GM06990 (cell line): ENCODE results near the gene PITPNM2.

Experiments used
- DNase-seq: peaks from one replicate; pipeline ENCODE4 v3.0.0-alpha.2; 2011; ENCODE audit not compliant: insufficient read length; ENCODE audit errors: extremely low read depth
- H3K27me3 ChIP-seq: replicated peaks from 2 replicates; pipeline ENCODE4 v1.6.0; 2011; ENCODE audit warnings: low read length; ENCODE audit not compliant: control insufficient read depth, insufficient read depth
- H3K36me3 ChIP-seq: 2 replicates; pipeline ENCODE4 v1.5.1; 2011; ENCODE audit warnings: low read length; ENCODE audit not compliant: control insufficient read depth, insufficient read depth
- H3K4me3 ChIP-seq: replicated peaks from 2 replicates; pipeline ENCODE4 v1.5.1; 2011; ENCODE audit warnings: low read depth, mild to moderate bottlenecking, control low read depth, low read length
- CTCF ChIP-seq: IDR thresholded peaks from 2 replicates; pipeline ENCODE4 v1.5.1; 2011; ENCODE audit warnings: low read length, control low read depth, mild to moderate bottlenecking, inconsistent platforms; ENCODE audit not compliant: insufficient read depth, poor library complexity, severe bottlenecking

PITPNM2 gene

GRCh38 chr12:123150744-123151456, at the start of gene PITPNM2:
Gene PITPNM2 (minus strand): TSS chr12:123151090. CDS start chr12:123034590, 116,500 bp downstream.
- Histone ChIP-seq H3K4me3 (peak within 1 kb of the TSS; percentile 56), H3K27me3 (0 out of 2 replicates have a peak, but pooled peaks cover 1% of the 10 kb centered on the region), H3K36me3 (peaks cover 2% of the 10 kb centered on the region; the same call in 1 of the 2 replicates)
- no peak for TF ChIP-seq CTCF
- DNase-seq = peak; percentile 59

DNA sequence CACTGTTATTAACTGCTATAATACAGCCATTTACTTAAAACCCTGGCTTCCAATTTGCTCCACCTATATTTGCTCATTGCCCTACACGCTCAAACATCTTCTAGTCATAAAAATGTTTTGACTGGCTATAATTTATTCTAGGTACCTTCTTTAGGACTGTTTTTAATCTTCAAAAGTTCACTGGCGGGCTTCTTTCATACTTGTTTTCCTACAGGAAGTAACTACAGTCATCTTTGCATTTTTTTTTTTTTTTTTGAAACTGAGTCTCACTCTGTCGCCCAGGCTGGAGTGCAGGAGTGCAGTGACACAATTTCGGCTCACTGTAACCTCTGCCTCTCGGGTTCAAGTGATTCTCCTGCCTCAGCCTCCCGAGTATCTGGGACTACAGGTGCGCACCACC, 49.5 kb upstream of the PITPNM2 start:
- TF ChIP-seq CTCF = no peak
- no peak overlapping the region for H3K4me3 ChIP-seq
- H3K36me3 ChIP-seq = peaks cover 2% of the 10 kb centered on the region
- no peaks in the 10 kb centered on the region for H3K27me3 ChIP-seq
- no peak for DNase-seq

DNA sequence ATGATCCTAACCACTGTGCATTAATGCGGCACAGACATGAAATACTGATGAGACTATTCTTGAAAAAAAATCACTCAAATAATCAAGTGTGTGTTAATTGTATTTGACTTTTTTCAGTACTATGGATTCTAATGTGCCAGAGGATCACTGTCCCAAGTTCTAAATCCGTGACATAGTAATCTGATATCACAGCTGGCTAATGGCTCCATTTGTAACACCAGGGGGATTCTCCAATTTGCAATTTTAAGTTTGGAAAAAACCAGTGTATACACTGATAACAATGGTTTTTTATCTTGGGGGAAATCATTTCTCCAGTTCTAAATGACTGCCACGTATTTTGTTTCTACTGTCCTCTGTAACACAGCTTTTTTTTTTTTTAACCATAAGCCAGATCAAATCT, 49.0 kb upstream of the PITPNM2 start:
- DNase-seq = no peak
- Histone ChIP-seq H3K4me3 (no peak overlapping the region), H3K36me3 (peaks cover 2% of the 10 kb centered on the region), H3K27me3 (no peaks in the 10 kb centered on the region)
- no peak for TF ChIP-seq CTCF

GRCh38 chr12:123187637-123188036, 36.7 kb upstream of the PITPNM2 start:
- no peaks in the 10 kb centered on the region for H3K27me3 ChIP-seq
- no peak for TF ChIP-seq CTCF
- peaks cover 4% of the 10 kb centered on the region for H3K36me3 ChIP-seq
- H3K4me3 ChIP-seq = no peak overlapping the region
- no peak for DNase-seq

GRCh38 chr12:123180171-123180570, 29.3 kb upstream of the PITPNM2 start:
- TF ChIP-seq CTCF = no peak
- no peaks in the 10 kb centered on the region for H3K27me3 ChIP-seq
- DNase-seq = no peak
- H3K4me3 ChIP-seq = no peak overlapping the region
- H3K36me3 ChIP-seq = peaks cover 2% of the 10 kb centered on the region; the same call in 1 of the 2 replicates
